GM12801 (cell line): ENCODE results near the gene CMAS.

ENCODE experiments used
- CTCF ChIP-seq: IDR thresholded peaks from one replicate; pipeline ENCODE4 v1.5.1; 2011; ENCODE audit warnings: control low read depth; ENCODE audit not compliant: insufficient read length; ENCODE audit errors: extremely low read depth

The CMAS gene

DNA sequence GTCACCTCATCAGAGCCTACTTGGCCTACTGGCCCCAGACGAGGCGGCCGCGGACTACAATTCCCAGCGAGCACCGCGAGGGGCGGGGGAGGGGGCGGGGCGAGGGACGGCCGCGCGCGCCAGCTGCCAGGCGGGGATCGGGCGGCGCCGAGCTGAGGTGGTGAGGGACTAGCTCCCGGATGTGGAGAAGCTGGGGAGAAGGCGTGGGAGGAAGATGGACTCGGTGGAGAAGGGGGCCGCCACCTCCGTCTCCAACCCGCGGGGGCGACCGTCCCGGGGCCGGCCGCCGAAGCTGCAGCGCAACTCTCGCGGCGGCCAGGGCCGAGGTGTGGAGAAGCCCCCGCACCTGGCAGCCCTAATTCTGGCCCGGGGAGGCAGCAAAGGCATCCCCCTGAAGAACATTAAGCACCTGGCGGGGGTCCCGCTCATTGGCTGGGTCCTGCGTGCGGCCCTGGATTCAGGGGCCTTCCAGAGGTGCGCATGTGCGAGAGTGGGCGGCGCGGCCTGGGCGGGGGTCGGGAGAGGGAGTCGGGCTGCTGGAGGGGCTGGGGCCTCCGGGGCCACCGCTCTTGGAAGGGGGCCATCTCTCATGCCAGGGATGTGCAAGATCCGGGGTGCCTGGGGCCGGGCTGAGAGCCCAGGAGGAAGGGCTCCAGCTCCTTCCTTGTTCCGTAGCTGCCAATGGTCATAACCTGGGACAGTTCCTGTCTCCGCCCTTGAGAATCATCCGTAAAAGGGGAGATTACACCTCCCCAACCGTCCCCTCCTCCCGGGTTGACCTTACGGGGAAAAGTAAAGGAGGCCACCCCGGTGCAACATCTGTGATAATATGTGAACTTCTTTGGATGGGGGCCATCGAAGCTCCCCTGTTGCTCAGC, at the start of gene CMAS:
TSS of gene CMAS (plus strand) at position 129 of the 878 bp plus-strand sequence. CDS start at position 215, 86 bp downstream.
- TF ChIP-seq CTCF = no peak

DNA sequence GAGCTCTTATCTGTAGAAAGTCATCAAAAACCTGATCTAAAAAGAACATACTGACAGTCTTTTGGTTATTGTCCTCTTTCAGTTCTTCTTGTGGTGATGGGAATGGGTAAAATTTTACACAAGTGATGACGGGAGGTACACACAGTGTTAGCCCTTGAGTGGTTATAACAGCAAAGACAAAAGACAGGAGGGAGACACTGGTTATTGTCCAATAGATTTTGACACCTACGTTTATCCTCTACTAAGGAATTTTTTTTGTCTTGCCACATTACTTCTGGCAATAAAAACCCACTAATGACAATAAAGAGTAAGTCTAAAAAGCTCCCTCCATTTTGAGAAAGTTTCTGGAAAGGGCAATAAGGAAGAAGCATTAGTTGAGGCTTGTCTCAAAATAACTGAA, 47.7 kb upstream of the CMAS start:
- no peak for TF ChIP-seq CTCF

- no peak for TF ChIP-seq CTCF
Measured at GRCh38 chr12:21998782-21999181, 47.2 kb upstream of the CMAS start.

DNA sequence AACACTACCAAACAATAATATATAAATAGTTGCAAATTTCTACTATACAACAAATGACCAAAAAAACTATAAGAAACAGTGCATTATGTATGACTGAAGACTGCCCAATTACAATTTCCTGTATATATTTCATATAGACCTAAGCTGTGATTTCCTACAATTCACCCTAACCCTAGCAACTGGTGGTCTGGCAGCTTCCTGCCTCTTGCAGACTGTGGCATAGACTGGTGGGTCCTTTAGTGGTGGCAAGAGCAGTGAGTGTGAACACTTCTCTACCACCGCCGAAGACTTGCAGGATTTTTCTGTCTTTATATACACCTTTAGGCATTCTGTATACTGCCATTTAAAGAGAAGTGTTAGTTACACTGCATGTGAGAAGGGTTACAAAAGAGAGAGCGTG, 43.6 kb upstream of the CMAS start:
- TF ChIP-seq CTCF = no peak

GRCh38 chr12:22008196-22008595, 37.8 kb upstream of the CMAS start:
- no peak for TF ChIP-seq CTCF

GRCh38 chr12:22014041-22014782, 31.8 kb upstream of the CMAS start:
- no peak for TF ChIP-seq CTCF

GRCh38 chr12:22014783-22015144, 31.3 kb upstream of the CMAS start:
- TF ChIP-seq CTCF = no peak
